CD4-positive, alpha-beta T cell treated with Interleukin-6 for 4 hours (primary cell): ENCODE measurements around the gene MVB12B.

Experiments used
- DNase-seq: peaks from one replicate; pipeline ENCODE4 v3.0.0-alpha.2; 2020; ENCODE audit warnings: mixed read lengths

The MVB12B gene

DNA sequence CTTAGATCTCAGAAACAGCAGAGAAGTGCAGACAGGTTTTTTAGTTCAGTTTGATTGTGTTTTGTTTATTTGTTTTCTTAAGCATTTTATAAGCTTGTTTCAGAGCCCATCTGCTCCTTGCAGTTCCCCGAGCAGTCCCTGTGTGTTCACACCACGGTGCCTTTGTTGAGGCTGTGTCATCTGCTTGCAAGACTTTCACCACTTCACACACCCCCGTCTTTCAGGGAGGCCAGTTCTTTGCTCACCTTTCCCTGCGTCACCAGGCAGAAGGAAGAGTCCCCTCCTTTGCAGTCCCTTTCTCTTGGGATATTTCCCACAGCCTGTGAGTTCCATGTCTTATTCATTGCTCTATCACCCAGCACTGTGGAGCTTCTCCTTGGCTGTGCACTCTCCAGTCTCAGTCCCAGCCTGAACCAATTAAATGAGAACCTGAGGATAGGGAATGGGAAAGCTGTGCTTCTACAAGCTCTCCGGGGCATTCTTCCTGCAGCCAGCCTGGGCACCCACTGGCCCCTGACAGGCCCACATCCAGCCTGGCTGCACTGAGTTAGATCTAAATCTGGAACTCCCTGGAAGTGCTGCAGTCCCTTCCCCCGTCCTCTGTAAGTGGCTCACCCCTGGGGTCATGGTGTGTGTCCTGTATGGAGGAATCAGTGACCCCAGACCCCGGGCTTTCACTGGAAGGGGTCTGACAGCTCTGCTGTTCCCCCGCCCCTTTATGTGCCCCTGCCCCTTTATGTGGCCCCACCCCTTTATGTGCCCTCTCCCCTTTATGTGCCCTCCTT, 5.5 kb downstream of the MVB12B start:
- DNase-seq: no peak

DNA sequence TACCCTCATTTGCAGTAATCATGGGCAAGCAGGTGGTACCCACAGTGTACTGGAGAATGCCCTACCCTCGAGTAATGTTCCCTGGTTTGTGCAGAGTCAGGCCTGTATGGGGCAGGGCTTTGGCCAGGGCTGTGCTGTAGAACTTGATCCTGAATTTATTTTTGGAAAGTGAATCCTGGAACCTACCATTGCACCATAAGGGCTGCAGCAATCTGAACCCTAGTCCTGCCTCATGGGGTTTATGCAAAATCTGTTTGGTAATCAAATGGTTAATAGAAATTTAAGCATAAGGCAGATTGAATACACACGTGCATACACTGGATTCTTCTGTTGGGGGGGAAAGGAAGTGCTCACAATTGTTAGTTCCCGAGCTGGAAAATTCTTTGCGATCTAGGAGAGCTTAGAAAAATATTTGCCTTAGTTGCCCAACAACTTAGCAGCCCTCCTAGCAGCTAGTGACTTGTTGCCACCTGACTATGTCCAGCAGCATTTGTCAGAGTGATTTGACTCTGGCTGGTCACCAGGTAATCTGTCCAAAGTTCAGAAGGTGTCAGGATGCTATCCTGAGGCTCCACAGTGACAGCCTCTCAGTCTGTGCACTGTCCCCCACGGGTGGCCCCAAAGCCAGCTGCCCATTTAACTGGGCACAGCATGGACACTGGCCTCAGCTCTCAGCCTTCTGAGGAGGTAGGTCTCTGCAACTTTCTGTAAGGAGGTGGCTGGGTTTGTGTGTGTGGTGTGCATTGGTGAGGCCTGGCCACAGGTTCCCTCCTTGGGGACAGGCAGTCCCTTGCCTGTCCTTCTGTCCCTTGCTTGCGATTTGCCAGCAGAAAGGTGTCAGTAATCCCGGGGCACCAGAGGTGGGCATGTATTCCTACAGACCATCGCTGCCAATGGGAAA, 8.3 kb downstream of the MVB12B start:
- no peak for DNase-seq

- DNase-seq: no peak
Measured at GRCh38 chr9:126335837-126336735, 9.5 kb downstream of the MVB12B start.

- no peak for DNase-seq
Measured at GRCh38 chr9:126336736-126337325, 10.2 kb downstream of the MVB12B start.

GRCh38 chr9:126337729-126338372, 11.2 kb downstream of the MVB12B start:
- DNase-seq: no peak

DNA sequence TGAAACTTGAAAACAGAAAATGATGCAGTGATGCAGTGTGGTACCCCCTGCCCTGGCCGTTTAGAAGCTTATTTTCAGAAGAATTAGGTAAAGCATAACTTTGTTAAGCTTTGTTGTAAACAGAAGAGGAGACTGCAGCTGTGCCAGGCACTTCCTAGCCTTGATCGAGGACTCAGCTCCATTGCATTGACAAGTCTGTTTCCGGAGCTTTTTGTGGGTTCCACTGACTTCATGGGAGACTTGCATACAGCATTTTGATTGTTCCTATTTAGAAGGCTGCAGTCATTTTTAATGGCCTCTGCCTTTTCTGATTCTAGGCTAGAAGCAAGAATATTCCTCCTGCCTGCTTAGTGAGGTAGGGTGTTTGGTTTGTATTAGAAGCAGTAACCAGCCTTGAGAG, 12.3 kb downstream of the MVB12B start:
- DNase-seq: no peak

DNA sequence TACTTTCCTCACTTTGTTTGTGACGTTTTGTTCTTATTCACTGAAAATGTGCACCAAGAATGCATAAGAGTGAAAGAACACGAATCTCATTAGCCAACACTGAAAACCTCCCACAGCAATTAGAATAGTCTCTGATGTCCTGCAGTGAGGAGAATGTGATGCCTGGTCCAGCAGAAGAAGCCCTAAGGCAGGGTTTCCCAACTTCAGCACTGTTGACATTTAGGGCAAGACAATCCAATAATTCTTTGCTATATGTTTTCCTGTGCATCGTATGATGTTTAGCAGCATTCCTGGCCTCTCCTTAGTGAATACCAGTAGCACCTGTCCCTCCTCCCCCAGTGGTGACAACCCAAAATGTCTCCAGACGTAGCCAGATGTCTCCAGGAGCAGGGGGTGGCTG, 14.8 kb downstream of the MVB12B start:
- no peak for DNase-seq

DNA sequence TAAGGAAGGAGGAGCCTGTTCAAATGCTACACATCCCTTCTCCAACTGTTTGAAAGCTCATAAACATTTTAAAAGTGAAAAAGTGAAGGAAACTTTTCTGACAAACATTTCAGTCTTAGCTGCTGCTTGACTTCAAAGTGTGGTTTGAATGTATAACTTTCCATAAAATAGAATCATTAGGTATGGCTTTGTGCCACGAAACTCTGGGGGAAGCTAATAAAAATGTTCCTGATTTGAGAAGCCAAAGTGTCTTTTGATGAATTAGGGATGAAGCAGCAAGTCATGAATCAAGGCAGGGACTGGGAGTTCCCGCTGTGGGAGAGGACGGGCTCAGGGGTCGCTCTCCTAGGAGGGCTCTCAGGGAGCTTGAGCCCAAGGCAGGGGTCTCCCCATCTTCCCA, 15.3 kb downstream of the MVB12B start:
- DNase-seq: no peak

GRCh38 chr9:126342621-126343031, 16.0 kb downstream of the MVB12B start:
- no peak for DNase-seq

DNA sequence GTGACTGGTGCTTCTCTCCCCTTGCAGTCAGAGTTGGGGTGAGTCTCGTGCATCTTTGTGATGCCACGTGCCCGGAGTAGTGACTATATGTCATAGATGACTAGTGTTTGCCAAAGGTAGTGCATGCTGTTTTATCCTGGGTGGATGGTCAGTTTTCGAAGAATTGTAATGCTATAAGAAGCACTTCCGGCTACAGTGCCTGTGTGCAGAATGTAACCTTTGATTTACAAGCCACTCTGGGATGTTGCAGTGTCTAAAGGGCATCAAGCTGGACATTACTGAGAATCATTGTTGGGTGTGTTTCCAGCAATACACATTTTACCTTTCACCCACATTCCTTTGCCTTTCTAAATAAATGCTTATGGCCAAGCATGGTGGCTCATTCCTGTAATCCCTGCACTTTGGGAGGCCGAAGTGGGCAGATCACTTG, 16.7 kb downstream of the MVB12B start:
- DNase-seq: no peak

GRCh38 chr9:126346031-126346430, 19.4 kb downstream of the MVB12B start:
- DNase-seq: no peak

- no peak for DNase-seq
Measured at GRCh38 chr9:126347093-126347492, 20.5 kb downstream of the MVB12B start.

DNA sequence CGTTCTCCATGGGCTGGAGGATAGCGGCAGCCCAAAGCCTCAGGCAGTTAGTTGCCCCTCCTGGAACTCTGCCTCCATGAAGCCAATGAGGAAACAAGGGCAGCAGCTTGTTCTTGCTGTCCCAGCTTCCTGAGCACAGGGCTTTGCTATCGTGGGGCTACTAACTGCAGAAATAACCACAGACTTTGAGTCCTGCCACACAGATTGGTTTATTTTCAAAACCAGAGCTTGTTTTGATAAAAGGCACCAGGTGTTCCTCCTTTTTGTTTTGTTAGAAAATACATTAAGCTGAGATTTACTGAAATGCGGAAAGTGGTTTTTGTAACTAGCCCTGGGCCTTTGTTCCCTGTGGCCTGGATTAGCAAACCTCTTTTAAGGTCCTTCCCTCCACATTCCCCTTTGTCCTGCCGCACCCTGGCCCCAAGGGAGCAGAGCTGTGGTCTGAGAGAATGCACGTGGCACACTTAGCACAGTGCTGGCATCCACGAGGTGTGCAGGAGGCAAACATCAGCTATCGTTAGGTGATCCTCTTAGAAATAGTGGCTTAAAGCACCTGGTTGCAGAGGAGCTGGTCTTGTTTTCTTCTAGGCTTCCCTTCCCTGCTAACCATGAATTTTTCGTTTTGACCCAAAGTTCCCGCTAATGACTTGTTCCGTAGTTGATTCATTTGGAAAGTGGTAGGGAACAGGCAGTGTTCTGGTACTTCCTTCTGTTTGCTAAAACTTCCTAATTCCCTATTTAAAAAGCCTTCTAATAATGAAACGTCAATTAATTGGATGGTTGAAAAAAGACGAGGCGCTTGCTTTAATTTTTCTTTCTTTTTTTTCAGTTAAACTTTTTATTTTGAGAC, 21.5 kb downstream of the MVB12B start:
- DNase-seq: no peak

- DNase-seq: no peak
Measured at GRCh38 chr9:126348911-126349550, 22.4 kb downstream of the MVB12B start.

- DNase-seq: no peak
Measured at GRCh38 chr9:126354887-126355770, 28.5 kb downstream of the MVB12B start.

DNA sequence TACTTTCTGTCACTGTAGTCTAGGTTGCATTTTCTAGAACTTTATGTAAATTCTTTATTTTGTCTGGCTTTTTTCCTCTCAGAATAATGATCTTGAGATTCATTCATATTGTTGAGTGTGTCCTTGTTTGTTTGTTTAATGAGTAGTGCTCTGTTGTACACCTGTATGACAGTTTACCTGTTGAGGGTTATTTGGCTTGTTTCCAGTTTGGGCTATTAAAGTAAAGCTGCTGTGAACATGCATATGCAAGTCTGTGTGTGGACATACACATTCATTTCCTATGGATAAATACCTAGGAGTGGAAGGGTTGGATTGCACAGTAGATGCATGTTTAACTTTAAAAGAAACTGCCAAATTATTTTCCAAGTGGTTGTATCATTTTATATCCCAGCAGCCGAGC, 30.4 kb downstream of the MVB12B start:
- no peak for DNase-seq

GRCh38 chr9:126360073-126360472, 33.4 kb downstream of the MVB12B start:
- no peak for DNase-seq

- DNase-seq: no peak
Measured at GRCh38 chr9:126361810-126362238, 35.2 kb downstream of the MVB12B start.

DNA sequence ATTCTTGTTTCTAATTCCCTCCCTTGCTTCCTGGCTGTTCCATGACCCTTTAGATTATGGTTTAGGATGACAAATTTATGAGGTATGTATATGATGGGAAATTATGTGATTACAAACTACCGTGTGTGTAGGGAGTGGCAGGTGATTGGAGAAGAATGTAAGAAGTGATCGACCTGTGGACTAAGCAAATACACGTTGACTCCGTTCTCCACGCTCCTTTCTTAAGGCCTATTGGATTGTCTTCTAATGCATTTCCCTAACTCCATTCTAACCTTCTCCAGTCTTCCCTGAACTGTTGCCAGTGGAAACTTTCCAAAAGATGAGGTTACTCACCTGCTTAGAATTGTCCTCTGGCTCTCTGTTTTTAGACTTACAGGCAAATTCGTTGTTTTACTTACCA, 36.6 kb downstream of the MVB12B start:
- no peak for DNase-seq
